Measurements from ENCODE around the gene C1orf185. TPM values are rescaled to one million over a fixed set of nuclear protein-coding genes. Genes with fewer than 3 reads are reported as not detected.

Gene C1orf185
- total RNA-seq, 1 donor from 2014 or later, result not detected

DNA sequence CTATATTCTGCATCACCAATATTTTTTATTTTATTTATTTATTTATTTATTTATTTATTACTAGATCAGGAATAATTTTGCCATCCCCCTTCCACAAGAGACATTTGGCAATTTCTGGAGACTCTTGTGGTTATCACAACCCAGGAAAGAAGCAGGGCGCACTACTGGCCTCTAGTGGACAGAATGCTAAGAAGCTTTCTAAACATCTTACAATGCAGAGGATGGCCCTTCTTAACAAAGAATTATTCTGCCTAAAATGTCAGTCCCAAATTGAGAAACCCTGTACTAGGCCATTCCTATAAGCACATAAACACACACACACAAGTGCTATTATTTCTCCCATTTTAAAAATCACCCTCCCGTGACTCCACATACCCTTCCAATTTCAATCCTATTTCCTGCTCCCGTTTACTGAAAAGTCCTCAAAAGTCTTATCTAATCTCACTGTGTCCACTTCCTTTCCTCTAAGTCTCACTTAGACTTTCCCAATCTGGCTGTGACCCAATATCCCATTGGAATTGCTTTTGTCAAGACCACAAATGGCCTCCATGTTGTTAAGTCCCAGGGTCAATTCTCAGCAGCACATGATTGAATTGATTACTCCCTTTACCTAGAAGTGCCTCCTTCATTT, 90.3 kb downstream of the C1orf185 start:
- no peak overlapping the region for H3K4me2 ChIP-seq (ENCODE audit: low read length)
- H3K9me3 Mint-ChIP-seq (ENCODE audit: unreplicated experiment), result no peaks in the 10 kb centered on the region
- no peak overlapping the region for H3K9ac ChIP-seq (ENCODE audit: low read length)
- H3K9me3 ChIP-seq (ENCODE audit: insufficient read depth, low read depth, low read length), result no peaks in the 10 kb centered on the region
- no peak overlapping the region for H2AFZ ChIP-seq (ENCODE audit: low read depth, low read length)
- TF ChIP-seq EZH2 (IDR thresholded peaks at IDR 0.05; ENCODE audit: insufficient read depth, low read length), result no peak
- TF ChIP-seq, protein P1, sequence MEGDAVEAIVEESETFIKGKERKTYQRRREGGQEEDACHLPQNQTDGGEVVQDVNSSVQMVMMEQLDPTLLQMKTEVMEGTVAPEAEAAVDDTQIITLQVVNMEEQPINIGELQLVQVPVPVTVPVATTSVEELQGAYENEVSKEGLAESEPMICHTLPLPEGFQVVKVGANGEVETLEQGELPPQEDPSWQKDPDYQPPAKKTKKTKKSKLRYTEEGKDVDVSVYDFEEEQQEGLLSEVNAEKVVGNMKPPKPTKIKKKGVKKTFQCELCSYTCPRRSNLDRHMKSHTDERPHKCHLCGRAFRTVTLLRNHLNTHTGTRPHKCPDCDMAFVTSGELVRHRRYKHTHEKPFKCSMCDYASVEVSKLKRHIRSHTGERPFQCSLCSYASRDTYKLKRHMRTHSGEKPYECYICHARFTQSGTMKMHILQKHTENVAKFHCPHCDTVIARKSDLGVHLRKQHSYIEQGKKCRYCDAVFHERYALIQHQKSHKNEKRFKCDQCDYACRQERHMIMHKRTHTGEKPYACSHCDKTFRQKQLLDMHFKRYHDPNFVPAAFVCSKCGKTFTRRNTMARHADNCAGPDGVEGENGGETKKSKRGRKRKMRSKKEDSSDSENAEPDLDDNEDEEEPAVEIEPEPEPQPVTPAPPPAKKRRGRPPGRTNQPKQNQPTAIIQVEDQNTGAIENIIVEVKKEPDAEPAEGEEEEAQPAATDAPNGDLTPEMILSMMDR (IDR thresholded peaks at IDR 0.05; ENCODE audit: insufficient read depth, low read depth, low read length), result peak; percentile 84
- H3K4me3 Mint-ChIP-seq (ENCODE audit: unreplicated experiment), result no peak overlapping the region
- no peaks in the 10 kb centered on the region for H3K4me1 ChIP-seq (ENCODE audit: insufficient read depth, low read length)
- no peaks in the 10 kb centered on the region for H3K79me2 ChIP-seq (ENCODE audit: insufficient read depth, low read length)
- no peaks in the 10 kb centered on the region for H3K36me3 Mint-ChIP-seq (ENCODE audit: low read depth, unreplicated experiment)
- no peak overlapping the region for H3K27ac Mint-ChIP-seq (ENCODE audit: unreplicated experiment)
- H3K4me3 ChIP-seq (ENCODE audit: insufficient read depth, low read depth, low read length), result no peak overlapping the region
- H3K27me3 ChIP-seq (ENCODE audit: insufficient read depth, low read length), result no peaks in the 10 kb centered on the region
- no peaks in the 10 kb centered on the region for H3K36me3 ChIP-seq (ENCODE audit: insufficient read depth, low read length)
- H3K27me3 Mint-ChIP-seq (ENCODE audit: low read depth, unreplicated experiment), result no peaks in the 10 kb centered on the region
- FAIRE-seq (no peak), DNase-seq (ENCODE audit: low read depth) (peak; percentile 51)
- H4K20me1 ChIP-seq (ENCODE audit: insufficient read depth, low read length), result no peaks in the 10 kb centered on the region
- H3K4me1 Mint-ChIP-seq (ENCODE audit: low read depth, unreplicated experiment), result no peaks in the 10 kb centered on the region
- H3K27ac ChIP-seq (ENCODE audit: low read depth, low read length), result no peak overlapping the region

DNA sequence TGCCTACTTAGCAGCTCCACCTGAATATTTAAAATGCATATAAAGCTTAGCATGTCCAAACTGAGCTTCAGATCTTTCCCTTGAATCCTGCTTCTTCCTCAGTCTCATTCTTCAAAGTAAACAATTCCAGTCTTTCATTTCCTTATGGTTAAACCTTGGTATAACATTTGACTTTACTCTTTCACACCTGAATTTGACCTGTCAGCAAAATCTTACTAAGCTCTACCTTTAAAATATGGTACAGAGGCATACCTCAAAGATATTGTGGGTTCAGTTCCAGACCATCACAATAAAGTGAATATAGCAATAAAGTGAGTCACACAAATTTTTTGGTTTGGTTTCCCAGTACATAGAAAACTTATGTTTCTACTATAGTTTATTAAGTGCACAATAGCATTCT, 91.5 kb downstream of the C1orf185 start:
- H3K9me3 Mint-ChIP-seq (ENCODE audit: unreplicated experiment), result no peaks in the 10 kb centered on the region
- Histone ChIP-seq H3K4me2 (ENCODE audit: low read length) (no peak overlapping the region), H3K4me3 (ENCODE audit: insufficient read depth, low read depth, low read length) (no peak overlapping the region), H3K79me2 (ENCODE audit: insufficient read depth, low read length) (no peaks in the 10 kb centered on the region), H4K20me1 (ENCODE audit: insufficient read depth, low read length) (no peaks in the 10 kb centered on the region), H3K27me3 (ENCODE audit: insufficient read depth, low read length) (no peaks in the 10 kb centered on the region), H3K4me1 (ENCODE audit: insufficient read depth, low read length) (no peaks in the 10 kb centered on the region), H2AFZ (ENCODE audit: low read depth, low read length) (no peak overlapping the region), H3K27ac (ENCODE audit: low read depth, low read length) (no peak overlapping the region), H3K9me3 (ENCODE audit: insufficient read depth, low read depth, low read length) (no peaks in the 10 kb centered on the region), H3K9ac (ENCODE audit: low read length) (no peak overlapping the region), H3K36me3 (ENCODE audit: insufficient read depth, low read length) (no peaks in the 10 kb centered on the region)
- H3K27ac Mint-ChIP-seq (ENCODE audit: unreplicated experiment), result no peak overlapping the region
- H3K36me3 Mint-ChIP-seq (ENCODE audit: low read depth, unreplicated experiment), result no peaks in the 10 kb centered on the region
- H3K4me1 Mint-ChIP-seq (ENCODE audit: low read depth, unreplicated experiment), result no peaks in the 10 kb centered on the region
- TF ChIP-seq, protein P1 (IDR thresholded peaks at IDR 0.05; ENCODE audit: insufficient read depth, low read depth, low read length), result no peak
- TF ChIP-seq EZH2 (IDR thresholded peaks at IDR 0.05; ENCODE audit: insufficient read depth, low read length), result no peak
- H3K27me3 Mint-ChIP-seq (ENCODE audit: low read depth, unreplicated experiment), result no peaks in the 10 kb centered on the region
- FAIRE-seq (no peak), DNase-seq (ENCODE audit: low read depth) (no peak)
- no peak overlapping the region for H3K4me3 Mint-ChIP-seq (ENCODE audit: unreplicated experiment)

Small RNAs within 50 kb of the gene (microRNA-seq; reads per million reads assigned to microRNA genes)
- not detected for gene MIR4421
- not detected for gene MIR6500

Other genes with a start within 250 kb of the C1orf185 start
- 34.1 and 35.4 TPM in 2 replicates for gene FAF1, start 142.0 kb upstream of the C1orf185 start, total RNA-seq
- gene CDKN2C, start 132.0 kb upstream of the C1orf185 start, total RNA-seq, result 0.43 and 0.60 TPM in 2 replicates
- 119 and 126 TPM in 2 replicates for gene RNF11, start 134.0 kb downstream of the C1orf185 start, total RNA-seq
- gene TTC39A, start 228.3 kb downstream of the C1orf185 start, total RNA-seq, result 0.67 and 1.4 TPM in 2 replicates

Measured in astrocyte (in vitro differentiated cells and primary cell).